Chondrocyte (in vitro differentiated cells): ENCODE results near the gene TXNRD2. TPM values are rescaled to one million over a fixed set of nuclear protein-coding genes. Genes with fewer than 3 reads are reported as not detected.

Source experiments
- DNase-seq: peaks from one replicate; pipeline ENCODE4 v3.0.0; 2021; ENCODE audit warnings: mixed read lengths, low spot score
- H3K27ac Mint-ChIP-seq: one replicate; pipeline ENCODE4 v1.8.0; 2021; ENCODE audit warnings: mild to moderate bottlenecking, moderate library complexity, mixed read lengths; ENCODE audit not compliant: unreplicated experiment
- H3K27me3 Mint-ChIP-seq: 2 replicates; pipeline ENCODE4 v1.8.0; 2021; ENCODE audit warnings: low read depth, mixed read lengths
- H3K36me3 Mint-ChIP-seq: 2 replicates; pipeline ENCODE4 v1.8.0; 2021; ENCODE audit warnings: low read depth, mixed read lengths
- H3K4me1 Mint-ChIP-seq: 2 replicates; pipeline ENCODE4 v1.8.0; 2021; ENCODE audit warnings: low read depth, mild to moderate bottlenecking, mixed read lengths
- H3K4me3 Mint-ChIP-seq: one replicate; pipeline ENCODE4 v1.8.0; 2021; ENCODE audit warnings: mild to moderate bottlenecking, moderate library complexity, mixed read lengths; ENCODE audit not compliant: unreplicated experiment
- H3K9me3 Mint-ChIP-seq: 2 replicates; pipeline ENCODE4 v1.8.0; 2021; ENCODE audit warnings: low read depth, mixed read lengths
- CTCF ChIP-seq: fragments of 200-600 bp; sonication (generic); IDR thresholded peaks from 2 replicates; pipeline ENCODE4 v1.5.0; 2021; ENCODE audit warnings: antibody characterized with exemption, mild to moderate bottlenecking, moderate library complexity
- total RNA-seq: library from RNA; stranded (reverse); gene quantifications from 3 replicates; pipeline ENCODE4 v1.2.1, GENCODE V29; 2021

Gene TXNRD2
- total RNA-seq, 1 donor from 2014 or later = 14.1 TPM

- Mint-ChIP-seq H3K4me1 (peaks cover 9% of the 10 kb centered on the region), H3K9me3 (no peaks in the 10 kb centered on the region), H3K36me3 (no peaks in the 10 kb centered on the region), H3K27me3 (no peaks in the 10 kb centered on the region), H3K4me3 (no peak overlapping the region), H3K27ac (no peak overlapping the region)
- TF ChIP-seq CTCF = no peak
- DNase-seq = peak; percentile 85
These were observed 69.5 kb downstream of the TXNRD2 start for GRCh38 chr22:19871845-19872778.

GRCh38 chr22:19871023-19871844 lies 70.4 kb downstream of the TXNRD2 start:
- Mint-ChIP-seq H3K27ac (no peak overlapping the region), H3K36me3 (no peaks in the 10 kb centered on the region), H3K4me3 (no peak overlapping the region), H3K9me3 (no peaks in the 10 kb centered on the region), H3K4me1 (peaks cover 9% of the 10 kb centered on the region), H3K27me3 (no peaks in the 10 kb centered on the region)
- peak; percentile 77 for DNase-seq
- no peak for TF ChIP-seq CTCF

GRCh38 chr22:19870153-19871022 lies 71.2 kb downstream of the TXNRD2 start:
- peaks cover 9% of the 10 kb centered on the region for H3K4me1 Mint-ChIP-seq
- no peaks in the 10 kb centered on the region for H3K36me3 Mint-ChIP-seq
- H3K4me3 Mint-ChIP-seq = no peak overlapping the region
- no peak overlapping the region for H3K27ac Mint-ChIP-seq
- no peak for TF ChIP-seq CTCF
- H3K9me3 Mint-ChIP-seq = no peaks in the 10 kb centered on the region
- no peaks in the 10 kb centered on the region for H3K27me3 Mint-ChIP-seq
- peak; percentile 90 for DNase-seq

- TF ChIP-seq CTCF = no peak
- Mint-ChIP-seq H3K4me3 (no peak overlapping the region), H3K36me3 (no peaks in the 10 kb centered on the region), H3K27me3 (no peaks in the 10 kb centered on the region), H3K9me3 (no peaks in the 10 kb centered on the region), H3K27ac (no peak overlapping the region), H3K4me1 (peaks cover 14% of the 10 kb centered on the region)
- DNase-seq = peak; percentile 49
These were observed 72.0 kb downstream of the TXNRD2 start for GRCh38 chr22:19869497-19870152.
